HepG2 (cell line): Measurements from ENCODE around the gene BRI3BP.

Source experiments
- CTCF ChIP-seq: sonication (generic); formaldehyde crosslinking; IDR thresholded peaks from 2 replicates; pipeline ENCODE4 v1.5.0; 2020; ENCODE audit warnings: mild to moderate bottlenecking, missing genetic modification reagents, moderate library complexity
- EP300 ChIP-seq, 3 experiments: sonication (generic) in 1 of 3; formaldehyde crosslinking in 1 of 3; IDR thresholded peaks; 2 replicates each; pipeline versions ENCODE4 v1.5.1 to v1.6.1; 2011 to 2020; ENCODE audit warnings: low read depth in 2 of 3, low read length in 2 of 3, borderline replicate concordance in 1 of 3, improper control_type of control experiment in 1 of 3, mild to moderate bottlenecking in 1 of 3, missing genetic modification reagents in 1 of 3, moderate library complexity in 1 of 3
- JARID2 ChIP-seq: sonication (generic); formaldehyde crosslinking; IDR thresholded peaks from 2 replicates; pipeline ENCODE4 v1.8.1; 2023; ENCODE audit warnings: missing genetic modification reagents, inconsistent platforms; ENCODE audit not compliant: insufficient replicate concordance
- TF ChIP-seq, protein P1 (sequence below): sonication (generic); formaldehyde crosslinking; IDR thresholded peaks from 2 replicates; pipeline ENCODE4 v1.5.1; 2020; ENCODE audit warnings: missing genetic modification reagents, mild to moderate bottlenecking, borderline replicate concordance

- TF ChIP-seq CTCF (CRISPR knock-in tag) = no peak
- TF ChIP-seq, protein P1, sequence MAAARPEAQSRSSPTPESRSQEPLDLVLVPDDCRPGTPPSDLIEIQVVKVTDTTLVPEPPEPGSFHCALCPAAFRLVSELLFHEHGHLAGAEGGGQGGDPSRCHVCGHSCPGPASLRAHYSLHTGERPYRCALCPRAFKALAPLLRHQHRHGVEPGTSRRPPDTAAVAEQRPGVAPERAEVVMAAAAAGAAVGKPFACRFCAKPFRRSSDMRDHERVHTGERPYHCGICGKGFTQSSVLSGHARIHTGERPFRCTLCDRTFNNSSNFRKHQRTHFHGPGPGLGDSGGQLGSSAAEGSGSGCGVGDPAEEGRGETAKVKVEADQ (CRISPR knock-in tag) = no peak
- no peak for TF ChIP-seq EP300 (IDR thresholded peaks at IDR 0.05; ENCODE audit: low read depth in 2 of 2, low read length in 2 of 2)
- TF ChIP-seq EP300 (CRISPR knock-in tag; IDR thresholded peaks at IDR 0.05; ENCODE audit: borderline replicate concordance) = no peak
- no peak for TF ChIP-seq JARID2 (CRISPR knock-in tag)
Observed at GRCh38 chr12:124954771-124955170, 38.7 kb upstream of the BRI3BP start.
